GM18517 (cell line): ENCODE results near the gene UNC5A.

Experiments used
- ATAC-seq: cut with Tn5 transposase; IDR thresholded peaks from one replicate; pipeline ENCODE4 v1.9.1; 2021; ENCODE audit warnings: mild to moderate bottlenecking, moderate library complexity; ENCODE audit not compliant: unreplicated experiment

The UNC5A gene

GRCh38 chr5:176844281-176844680, 33.9 kb downstream of the UNC5A start:
- no peak for ATAC-seq

DNA sequence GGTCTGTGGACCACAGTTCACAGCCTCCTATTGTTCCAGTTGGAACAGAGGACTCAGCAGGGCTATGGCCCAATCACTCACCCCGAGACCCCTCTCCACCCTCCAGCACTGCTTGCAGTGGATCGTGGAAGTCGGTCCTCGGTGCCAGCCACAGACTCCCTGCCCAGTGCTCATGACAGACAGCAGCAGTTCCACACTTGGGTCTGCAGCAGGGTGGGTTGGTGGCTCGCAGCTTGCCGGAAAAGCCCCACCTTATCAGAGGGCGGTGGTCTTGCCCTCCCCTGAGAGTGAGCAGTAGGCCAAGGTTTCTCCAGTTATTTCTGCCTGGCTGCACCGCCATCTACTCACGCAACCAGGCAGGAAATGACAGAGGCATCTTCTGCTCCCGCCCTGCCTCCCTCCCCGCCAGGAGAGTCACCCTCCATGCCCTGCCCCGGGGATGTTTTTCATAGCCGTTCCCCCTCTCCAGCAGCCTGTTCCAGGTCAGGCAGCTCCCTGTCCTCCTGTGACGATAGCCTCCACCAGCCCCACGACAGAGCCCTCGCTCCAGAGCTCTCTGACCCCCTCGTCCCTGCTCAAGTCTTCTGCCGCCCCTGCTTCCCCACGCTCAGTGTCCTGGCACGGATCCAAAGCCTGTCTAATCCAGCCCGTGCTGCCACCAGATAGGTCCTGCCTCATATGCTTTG, 34.5 kb downstream of the UNC5A start:
- ATAC-seq = no peak

GRCh38 chr5:176845392-176845713, 35.0 kb downstream of the UNC5A start:
- no peak for ATAC-seq

- ATAC-seq = no peak
Measured at GRCh38 chr5:176846335-176847140, 36.2 kb downstream of the UNC5A start.

GRCh38 chr5:176847148-176847547, 36.8 kb downstream of the UNC5A start:
- ATAC-seq = no peak

- ATAC-seq = no peak
Measured at GRCh38 chr5:176847726-176848290, 37.4 kb downstream of the UNC5A start.

DNA sequence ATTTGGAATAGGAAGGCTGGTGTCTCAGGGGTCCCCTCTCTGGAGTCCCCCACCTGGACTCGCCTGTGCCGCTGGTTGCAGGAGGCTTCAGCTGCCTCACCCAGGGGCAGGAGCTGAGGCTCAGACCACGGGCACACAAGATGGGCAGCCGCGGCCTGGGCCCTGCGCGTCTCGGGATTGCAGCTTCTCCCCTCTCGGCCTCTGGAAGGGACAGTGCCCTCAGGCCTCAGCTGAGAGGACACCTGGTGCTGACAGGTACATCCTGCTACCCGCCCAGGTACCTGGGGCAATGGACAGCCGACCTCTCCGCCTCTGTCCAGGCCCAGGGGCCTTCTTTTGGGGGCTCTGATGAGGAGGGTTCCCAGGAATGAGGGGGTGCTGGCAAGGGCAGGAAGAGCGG, 38.3 kb downstream of the UNC5A start:
- ATAC-seq = no peak

GRCh38 chr5:176849611-176850227, 39.4 kb downstream of the UNC5A start:
- ATAC-seq = no peak

GRCh38 chr5:176850371-176851245, 40.2 kb downstream of the UNC5A start:
- no peak for ATAC-seq

- no peak for ATAC-seq
Measured at GRCh38 chr5:176851380-176851779, 41.0 kb downstream of the UNC5A start.

DNA sequence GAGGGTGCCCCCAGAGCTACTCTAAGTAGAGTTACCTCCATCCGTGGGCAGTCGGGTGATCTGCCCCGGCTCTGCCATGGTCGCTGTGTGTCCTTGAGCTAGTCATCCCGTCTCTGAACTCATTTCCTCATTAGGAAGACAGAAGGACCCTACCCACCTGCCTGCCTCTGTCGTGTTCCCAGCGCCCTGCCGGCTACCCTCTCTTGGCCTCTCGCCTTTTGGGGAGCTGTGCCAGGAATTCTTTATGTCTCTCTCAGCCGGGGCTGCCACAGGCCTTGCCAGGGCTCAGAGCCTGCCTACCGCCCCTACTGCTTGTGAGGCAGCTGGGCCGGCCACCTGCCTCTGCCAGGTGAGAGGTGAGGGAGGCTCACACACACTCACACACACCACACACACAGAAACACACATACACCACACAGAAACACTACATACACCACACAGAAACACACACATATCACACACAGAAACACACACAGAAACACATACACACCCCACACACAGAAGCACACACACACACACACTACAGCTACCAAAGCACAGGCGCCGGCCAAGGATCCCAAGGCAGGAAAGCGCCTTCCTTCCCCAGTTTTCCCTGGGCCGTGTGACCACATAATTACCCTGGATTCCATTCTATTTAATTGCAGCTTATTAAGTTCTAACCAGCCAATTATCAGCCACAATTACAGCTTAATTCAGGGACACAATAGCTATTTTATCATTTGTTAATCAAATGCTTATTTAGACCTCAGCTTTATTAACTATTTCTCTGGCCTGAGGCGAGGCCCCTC, 41.7 kb downstream of the UNC5A start:
- no peak for ATAC-seq

- no peak for ATAC-seq
Measured at GRCh38 chr5:176853151-176853778, 42.9 kb downstream of the UNC5A start.

GRCh38 chr5:176854164-176854563, 43.8 kb downstream of the UNC5A start:
- ATAC-seq = no peak

GRCh38 chr5:176855598-176855997, 45.2 kb downstream of the UNC5A start:
- no peak for ATAC-seq

- no peak for ATAC-seq
Measured at GRCh38 chr5:176856746-176857145, 46.4 kb downstream of the UNC5A start.

- no peak for ATAC-seq
Measured at GRCh38 chr5:176857216-176857893, 47.0 kb downstream of the UNC5A start.

GRCh38 chr5:176857894-176858273, 47.5 kb downstream of the UNC5A start:
- no peak for ATAC-seq

DNA sequence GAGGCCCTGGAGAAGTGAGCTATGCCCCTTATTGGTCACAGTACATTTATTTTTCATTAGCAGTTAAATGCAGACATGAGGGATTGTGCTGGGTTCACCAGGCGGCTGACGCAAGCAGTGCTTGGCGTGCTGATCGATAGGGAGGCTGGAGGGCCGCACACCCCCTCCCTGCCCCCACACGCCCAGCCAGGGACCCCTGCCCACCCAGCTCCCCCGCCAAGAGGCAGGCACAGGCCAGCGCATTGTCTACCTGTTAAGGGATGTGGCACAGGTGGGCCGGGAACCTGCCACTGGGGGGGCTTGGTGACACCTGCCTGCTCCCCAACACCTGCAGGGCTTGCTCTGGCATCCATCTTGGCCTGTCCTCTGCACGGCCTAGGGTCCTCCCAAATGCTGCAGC, 49.6 kb downstream of the UNC5A start:
- ATAC-seq = no peak

GRCh38 chr5:176860381-176860780, 50.0 kb downstream of the UNC5A start:
- no peak for ATAC-seq
